Activated CD8-positive, alpha-beta memory T cell treated with anti-CD3 and anti-CD28 coated beads for 4 hours (primary cell): ENCODE data around the gene MRPS12.
"Not testable (repeated sequence)": the region's sequence is repeated elsewhere in the genome, so short reads cannot be mapped to it uniquely, and the experiment has no call there.

Experiments used
- DNase-seq, 2 donors: peaks; one replicate each; pipeline ENCODE4 v3.0.0-alpha.2; 2020; ENCODE audit warnings: low read depth in 2 of 2

Gene MRPS12

DNA sequence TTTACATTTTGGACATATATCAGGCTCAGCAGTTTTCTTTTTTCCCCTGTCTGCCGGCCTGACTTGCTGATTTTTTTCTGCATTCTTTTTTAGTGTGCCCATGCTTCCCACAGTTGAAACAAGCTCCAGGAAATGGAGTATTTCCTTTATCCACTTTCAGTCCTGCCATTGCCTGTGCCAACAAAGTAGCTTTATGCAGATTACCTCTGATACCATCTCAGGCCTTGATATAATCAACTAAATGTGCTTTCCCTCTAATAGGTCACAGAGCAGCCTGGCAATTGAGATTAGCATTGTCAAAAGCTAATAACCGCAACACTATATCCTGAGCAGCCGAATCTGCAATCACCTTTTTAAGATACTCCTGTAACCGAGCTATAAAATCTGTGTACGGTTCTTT lies 9.2 kb downstream of the MRPS12 start:
- no peak for DNase-seq

DNA sequence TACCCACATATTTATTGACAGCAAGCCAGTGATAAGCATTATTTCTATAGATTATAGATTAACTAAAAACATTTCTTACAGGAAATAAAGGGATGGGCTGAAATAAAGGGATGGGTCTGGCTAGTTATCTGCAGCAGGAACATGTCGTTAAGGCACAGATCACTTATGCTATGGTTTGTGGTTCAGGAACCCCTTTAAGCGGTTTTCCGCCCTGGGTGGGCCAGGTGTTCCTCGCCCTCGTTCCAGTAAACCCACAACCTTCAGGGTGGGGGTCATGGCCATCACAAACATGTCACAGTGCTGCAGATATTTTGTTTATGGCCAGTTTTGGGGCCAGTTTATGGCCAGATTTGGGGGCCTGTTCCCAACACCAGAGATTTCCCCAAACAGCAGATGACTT lies 10.7 kb downstream of the MRPS12 start:
- DNase-seq = not testable (repeated sequence)

- DNase-seq = no peak
Measured at GRCh38 chr19:38941979-38942378, 11.2 kb downstream of the MRPS12 start.

DNA sequence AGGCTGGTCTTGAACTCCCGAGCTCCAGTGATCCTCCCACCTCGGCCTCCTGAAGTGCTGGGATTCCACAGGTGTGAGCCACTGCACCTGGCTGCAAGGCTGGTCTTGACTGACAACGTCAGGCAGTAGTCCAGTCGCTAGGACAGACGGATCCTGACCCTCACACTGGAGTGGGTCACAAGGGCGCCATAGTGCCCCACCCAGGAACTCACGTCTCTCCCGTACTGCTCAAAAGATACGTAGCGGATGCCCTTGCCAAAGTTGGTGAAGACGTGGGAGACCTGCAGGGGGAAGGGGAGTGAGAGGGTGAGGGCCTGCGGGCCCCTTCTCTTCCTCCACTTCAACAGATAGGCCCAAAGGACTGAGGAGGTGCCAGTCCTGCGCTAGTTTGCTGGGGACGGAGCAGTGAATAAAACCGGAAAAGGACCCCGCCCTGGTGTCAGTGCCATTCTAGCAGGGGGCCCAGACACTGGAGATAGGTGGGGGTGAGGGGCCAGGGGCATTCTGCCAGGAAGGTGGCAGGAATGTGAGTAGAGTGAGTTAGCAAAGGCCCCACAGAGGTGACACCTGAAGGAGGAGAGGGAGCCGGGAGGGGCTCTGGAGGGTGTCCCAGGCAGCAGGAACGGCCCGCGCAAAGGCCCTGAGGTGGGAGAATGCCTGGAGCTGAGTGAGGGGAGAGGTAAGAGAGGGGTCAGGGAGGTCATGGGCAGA lies 11.9 kb downstream of the MRPS12 start:
- no peak for DNase-seq

DNA sequence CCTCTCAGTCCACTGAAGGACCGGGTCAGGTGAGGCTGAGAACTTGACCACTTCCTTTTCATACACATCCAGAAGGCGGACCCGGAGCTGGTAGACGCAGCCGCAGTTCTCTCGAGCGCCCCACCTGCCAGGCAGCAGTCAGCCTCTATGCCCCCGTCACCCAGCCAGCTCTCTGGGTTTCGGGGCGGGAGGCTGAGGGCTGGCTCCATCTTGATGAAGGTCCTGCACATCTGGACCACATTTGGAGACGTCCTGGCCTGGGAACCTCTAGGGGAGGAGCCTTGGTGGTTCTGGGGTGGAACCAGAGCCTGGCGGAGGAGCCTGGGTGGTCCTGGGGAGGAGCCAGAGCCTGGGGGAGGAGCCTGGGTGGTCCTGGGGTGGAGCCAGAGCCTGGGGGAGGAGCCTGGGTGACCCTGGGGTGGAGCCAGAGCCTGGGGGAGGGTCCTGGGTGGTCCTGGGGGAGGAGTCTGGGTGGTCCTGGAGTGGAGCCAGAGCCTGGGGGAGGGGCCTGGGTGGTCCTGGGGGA lies 14.3 kb downstream of the MRPS12 start:
- DNase-seq = no peak

- DNase-seq = no peak
Measured at GRCh38 chr19:38945562-38946228, 15.0 kb downstream of the MRPS12 start.

DNA sequence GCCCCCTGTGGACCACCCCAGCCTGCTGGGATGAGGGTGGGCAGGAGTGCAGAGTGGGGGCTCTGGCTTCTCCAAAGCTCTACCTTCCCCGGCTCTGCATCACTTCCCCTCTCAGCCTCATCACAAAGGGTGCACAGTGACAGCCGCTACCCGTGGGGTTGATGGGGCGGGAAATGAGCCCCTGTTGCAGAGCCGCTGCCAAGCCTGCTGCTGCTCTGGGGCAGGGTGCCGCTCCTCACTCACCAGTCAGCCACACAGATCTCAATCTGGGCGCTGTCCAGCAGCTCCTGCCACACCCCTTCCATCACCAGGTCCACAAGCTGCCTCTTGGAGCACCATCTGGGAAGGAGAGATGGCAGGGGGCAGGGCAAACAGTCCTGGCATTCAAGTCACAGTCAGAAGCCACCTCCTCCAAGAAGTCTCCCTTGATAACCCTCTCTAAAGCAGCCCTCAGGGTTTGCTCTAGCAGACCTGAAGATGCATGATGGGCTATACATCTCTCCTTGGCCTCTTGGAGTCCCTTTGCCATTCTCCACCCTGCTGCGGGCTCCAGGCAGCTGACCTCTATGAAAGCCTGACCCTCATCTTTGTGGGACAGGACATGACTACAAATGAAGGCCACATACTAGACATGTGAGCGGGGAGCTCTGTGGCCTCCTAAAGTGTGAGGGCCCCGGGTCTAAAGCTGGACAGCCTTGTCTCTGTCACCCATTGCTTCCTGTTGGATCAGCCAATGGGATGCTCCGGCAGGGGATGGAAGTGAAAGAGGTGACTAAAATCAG lies 15.7 kb downstream of the MRPS12 start:
- no peak for DNase-seq

GRCh38 chr19:38949580-38950367 lies 19.0 kb downstream of the MRPS12 start:
- peak; percentile 65 to 79 for DNase-seq

GRCh38 chr19:38951187-38951586 lies 20.4 kb downstream of the MRPS12 start:
- no peak for DNase-seq

DNA sequence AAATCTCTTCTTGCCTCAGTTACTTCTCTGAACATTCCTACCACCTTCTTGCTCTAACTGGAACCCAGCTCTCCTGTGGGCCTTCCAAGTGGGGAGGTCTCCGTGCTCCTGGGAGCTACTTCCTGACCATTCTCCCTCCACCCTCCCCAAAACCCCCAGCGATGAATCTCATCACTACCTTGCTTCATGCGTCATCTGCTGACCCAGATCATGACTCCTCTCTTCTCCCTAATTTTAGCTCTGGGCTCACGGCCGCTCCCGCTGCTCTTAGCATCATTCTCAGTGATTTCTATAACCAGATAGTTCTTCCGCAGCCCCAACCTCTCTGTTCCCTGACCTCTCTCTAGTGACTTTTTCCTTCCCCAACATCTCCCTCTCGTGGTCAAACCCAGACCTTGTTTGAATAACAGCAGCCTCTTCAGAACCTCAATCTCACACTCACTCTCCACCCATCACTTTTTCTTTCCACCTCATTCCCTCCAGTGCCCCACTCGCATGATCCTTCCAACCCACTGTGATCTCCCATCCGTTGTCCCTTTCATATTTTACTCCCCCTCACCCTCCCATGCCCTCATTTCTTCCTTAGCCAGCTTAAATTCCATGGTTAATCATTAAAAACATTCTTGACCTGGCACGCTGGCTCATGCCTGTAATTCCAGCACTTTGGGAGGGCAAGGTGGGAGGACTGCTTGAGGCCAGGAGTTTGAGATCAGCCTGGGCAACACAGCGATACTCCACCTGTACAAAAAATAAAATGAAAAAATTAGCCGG lies 21.8 kb downstream of the MRPS12 start:
- DNase-seq = no peak

DNA sequence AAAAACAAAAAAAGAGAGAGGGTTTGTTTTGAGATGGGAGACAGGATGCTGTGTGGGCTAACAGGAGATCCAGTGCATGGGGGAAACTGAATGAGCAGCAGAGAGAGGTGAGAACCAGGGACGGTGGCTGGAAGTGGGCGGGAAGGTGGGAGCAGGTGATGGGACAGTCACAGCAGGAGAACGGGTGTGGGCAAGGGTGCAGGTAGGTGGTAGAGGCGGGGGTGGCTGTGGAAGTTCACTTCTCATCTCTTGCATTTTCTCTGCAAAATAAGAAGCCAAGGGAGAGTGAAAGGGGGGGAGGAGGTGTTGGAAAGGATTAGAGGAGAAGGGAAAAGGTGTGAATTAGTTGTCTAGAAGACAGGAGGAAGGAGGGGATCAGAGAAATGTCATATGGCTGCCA lies 22.9 kb downstream of the MRPS12 start:
- DNase-seq = no peak

DNA sequence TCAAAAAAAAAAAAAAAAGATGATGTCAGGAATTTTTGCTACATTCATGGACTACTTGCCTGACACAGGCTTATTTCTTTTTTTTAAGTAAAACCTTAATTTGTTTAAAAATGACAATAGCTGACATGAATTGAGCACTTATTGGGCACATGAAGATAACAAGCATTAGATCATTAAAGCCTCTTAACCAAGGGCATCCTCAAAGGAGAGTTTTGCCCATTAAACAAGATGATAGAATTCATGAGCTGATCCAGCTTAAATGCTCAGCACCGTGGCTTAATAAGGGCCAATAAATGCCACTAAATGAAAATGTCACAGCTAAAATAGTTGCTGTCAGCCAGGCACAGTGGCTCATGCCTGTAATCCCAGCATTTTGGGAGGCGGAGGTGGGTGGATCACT lies 25.5 kb downstream of the MRPS12 start:
- DNase-seq = no peak

DNA sequence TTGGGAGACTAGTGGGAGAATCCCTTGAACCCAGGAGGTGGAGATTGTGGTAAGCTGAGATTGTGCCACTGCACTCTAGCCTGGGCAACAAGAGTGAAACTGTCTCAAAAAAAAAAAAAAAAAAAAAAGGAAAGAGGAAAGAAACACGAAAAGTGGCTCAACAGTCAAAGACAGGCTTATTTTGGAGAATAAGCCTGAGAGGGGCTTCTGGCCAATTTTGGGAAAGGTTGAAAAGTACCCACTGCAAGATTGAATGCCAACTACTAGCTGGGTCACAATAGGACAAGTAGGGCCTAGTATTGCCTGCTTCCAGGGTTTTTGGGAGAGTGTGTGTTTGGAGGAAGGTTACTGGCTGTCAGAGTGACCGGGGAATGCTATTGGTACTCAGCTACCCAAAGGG lies 27.6 kb downstream of the MRPS12 start:
- no peak for DNase-seq

GRCh38 chr19:38959618-38960017 lies 28.9 kb downstream of the MRPS12 start:
- DNase-seq = no peak

GRCh38 chr19:38964738-38965137 lies 34.0 kb downstream of the MRPS12 start:
- DNase-seq = no peak

GRCh38 chr19:38966149-38966548 lies 35.4 kb downstream of the MRPS12 start:
- not testable (repeated sequence) for DNase-seq

- no peak for DNase-seq
Measured at GRCh38 chr19:38970664-38971532, 40.2 kb downstream of the MRPS12 start.

DNA sequence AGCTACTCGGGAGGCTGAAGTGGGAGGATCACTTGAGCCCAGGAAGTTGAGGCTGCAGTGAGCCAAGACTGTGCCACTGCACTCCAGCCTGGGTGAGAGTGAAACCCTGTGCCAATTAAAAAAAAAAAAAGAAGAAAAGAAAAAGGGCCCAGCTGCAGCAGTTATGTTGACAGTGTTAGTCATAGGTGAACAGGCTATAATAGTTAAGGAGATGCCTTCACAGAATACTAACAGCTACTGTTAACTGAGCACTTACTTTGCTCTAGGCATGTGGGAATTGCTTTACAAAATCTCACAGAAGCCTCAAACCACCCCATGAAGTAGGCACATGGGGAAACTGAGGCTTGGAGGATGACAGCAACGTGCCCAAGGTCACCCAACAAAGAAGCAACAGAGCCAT lies 40.9 kb downstream of the MRPS12 start:
- DNase-seq = no peak

DNA sequence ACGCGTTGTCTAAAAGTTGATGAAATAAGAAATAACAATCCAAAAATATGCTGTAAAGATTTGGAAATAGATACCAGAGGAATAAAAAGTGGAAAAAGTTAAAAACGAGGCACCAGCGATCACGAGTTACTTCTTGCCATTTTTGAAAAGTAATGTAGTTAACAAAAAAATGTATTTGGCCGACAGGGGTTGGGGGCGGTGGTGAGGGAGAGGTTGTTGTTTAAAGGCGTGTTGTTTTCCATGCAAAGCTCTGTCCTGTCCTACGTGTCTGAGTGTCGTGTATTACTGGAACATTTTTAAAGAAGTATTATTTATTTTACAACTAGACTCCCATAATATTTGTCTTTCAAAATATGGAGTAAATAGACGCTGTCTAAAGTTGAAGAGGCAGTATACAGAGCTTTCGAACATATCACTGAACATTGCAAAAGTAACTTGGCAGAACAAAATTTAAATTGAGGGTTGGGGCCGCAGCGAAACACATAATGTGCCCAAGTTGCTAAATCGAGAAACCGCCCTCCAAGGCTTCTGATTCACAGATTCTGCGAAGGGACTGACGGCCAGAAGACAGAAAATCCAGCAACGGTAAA lies 44.0 kb downstream of the MRPS12 start:
- no peak for DNase-seq
